Bronchus fibroblast of lung (primary cell): ENCODE measurements around the gene MAGED4B. TPM values are rescaled to one million over a fixed set of nuclear protein-coding genes. Genes with fewer than 3 reads are reported as not detected.

Source experiments
- total RNA-seq: library from RNA; depleted of rRNA; stranded (reverse); fragments of >200 nt; gene quantifications from 2 replicates; pipeline ENCODE4 v1.2.3, GENCODE V29; 2015

The MAGED4B gene
- 27.2 and 36.6 TPM in 2 replicates for total RNA-seq

GRCh38 chrX:52068666-52069640 lies at the start of gene MAGED4B:
TSS of gene MAGED4B (minus strand) at chrX:52069183. CDS start at chrX:52068172, 1,011 bp downstream.

Other genes starting within 250 kb of the MAGED4B start
- 287 and 325 TPM in 2 replicates for gene MAGED1, start 175.6 kb downstream of the MAGED4B start, total RNA-seq
- gene MAGED4, start 115.7 kb upstream of the MAGED4B start, total RNA-seq: 81.3 and 103 TPM in 2 replicates